H1 (cell line): ENCODE data around the gene C1QTNF7. TPM values are rescaled to one million over a fixed set of nuclear protein-coding genes. Genes with fewer than 3 reads are reported as not detected.

Experiments
- CTCF ChIA-PET: fragments of 300-600 bp; sonication (Branson Sonifier 250); formaldehyde crosslinking; loops from one replicate; lab custom pipeline; 2021; ENCODE audit not compliant: partially characterized antibody; lab: Charles Lee
- POLR2A ChIA-PET: fragments of 300-600 bp; sonication (Branson Sonifier 250); formaldehyde crosslinking; loops from one replicate; lab custom pipeline; 2021; ENCODE audit warnings: inconsistent platforms; ENCODE audit not compliant: partially characterized antibody; lab: Charles Lee
- DNase-seq, 2 experiments: peaks; one replicate each; pipeline versions ENCODE4 v3.0.0 to v3.0.0-alpha.2; 2010 to 2022; ENCODE audit warnings: low spot score in 2 of 2, low read depth in 1 of 2, mixed read lengths in 1 of 2
- FAIRE-seq: peaks from 2 replicates; lab custom pipeline; 2011; peaks lifted over from hg19 to GRCh38; lab: Jason Lieb, UNC
- H2AFZ ChIP-seq: 2 replicates; pipeline ENCODE4 v1.8.1; 2012; ENCODE audit warnings: low read length, inconsistent platforms
- H2AK5ac ChIP-seq: 2 replicates; pipeline ENCODE4 v1.6.1; 2013; ENCODE audit warnings: low read depth, low read length
- H2BK120ac ChIP-seq: replicated peaks from 2 replicates; pipeline ENCODE3; 2013; ENCODE audit warnings: low read depth, low read length, inconsistent platforms
- H2BK12ac ChIP-seq: 2 replicates; pipeline ENCODE4 v1.6.1; 2013; ENCODE audit warnings: low read depth, low read length
- H2BK15ac ChIP-seq: 2 replicates; pipeline ENCODE4 v1.6.1; 2013; ENCODE audit warnings: low read length
- H2BK20ac ChIP-seq: 2 replicates; pipeline ENCODE4 v1.6.1; 2013; ENCODE audit warnings: low read length
- H2BK5ac ChIP-seq: 2 replicates; pipeline ENCODE4 v1.6.1; 2013; ENCODE audit warnings: low read depth, low read length
- H3K14ac ChIP-seq: 2 replicates; pipeline ENCODE4 v1.6.1; 2013; ENCODE audit warnings: inconsistent platforms; ENCODE audit not compliant: insufficient read length
- H3K18ac ChIP-seq: 2 replicates; pipeline ENCODE4 v1.6.1; 2013; ENCODE audit warnings: low read length; ENCODE audit errors: extremely low read depth
- H3K23ac ChIP-seq: 2 replicates; pipeline ENCODE4 v1.6.1; 2013; ENCODE audit warnings: inconsistent platforms; ENCODE audit not compliant: insufficient read length
- H3K23me2 ChIP-seq: 2 replicates; pipeline ENCODE4 v1.6.1; 2013; ENCODE audit warnings: low read depth, low read length
- H3K27ac ChIP-seq: 2 replicates; pipeline ENCODE4 v1.6.1; 2011; ENCODE audit warnings: low read depth, low read length, inconsistent platforms
- H3K27me3 ChIP-seq, 4 experiments: replicated peaks in 1 of 4; 1 replicate in 1 of 4; 2 replicates in 3 of 4; pipeline versions ENCODE4 v1.6.1 to v1.8.1; 2011 to 2013; ENCODE audit warnings: low read length in 3 of 4, mild to moderate bottlenecking in 3 of 4, inconsistent platforms in 2 of 4, mixed read lengths in 2 of 4, moderate library complexity in 1 of 4; ENCODE audit not compliant: control insufficient read depth in 3 of 4, insufficient read depth in 3 of 4; ENCODE audit errors: extremely low read depth in 1 of 4
- H3K36me3 ChIP-seq, 4 experiments: 2 replicates each; pipeline versions ENCODE4 v1.6.1 to v1.8.1; 2011 to 2013; ENCODE audit warnings: mild to moderate bottlenecking in 4 of 4, low read length in 3 of 4, moderate library complexity in 2 of 4, control low read depth in 1 of 4, inconsistent platforms in 1 of 4; ENCODE audit not compliant: insufficient read depth in 4 of 4, control insufficient read depth in 2 of 4
- H3K4ac ChIP-seq: replicated peaks from 2 replicates; pipeline ENCODE3; 2013; ENCODE audit warnings: low read length, low read depth, mixed read lengths, inconsistent platforms; ENCODE audit not compliant: insufficient read length
- H3K4me1 ChIP-seq, 4 experiments: replicated peaks in 1 of 4; 1 replicate in 1 of 4; 2 replicates in 3 of 4; pipeline versions ENCODE4 v1.6.1 to v1.8.1; 2011 to 2013; ENCODE audit warnings: low read length in 3 of 4, inconsistent platforms in 2 of 4, mixed read lengths in 1 of 4; ENCODE audit not compliant: insufficient read depth in 4 of 4, control insufficient read depth in 3 of 4
- H3K4me2 ChIP-seq, 2 experiments: 2 replicates each; pipeline versions ENCODE4 v1.6.1 to v1.8.1; 2011 to 2013; ENCODE audit warnings: low read depth in 2 of 2, low read length in 2 of 2, control low read depth in 1 of 2, inconsistent platforms in 1 of 2, mild to moderate bottlenecking in 1 of 2; ENCODE audit not compliant: insufficient read depth in 1 of 2
- H3K4me3 ChIP-seq, 4 experiments: fragments of 200-600, 300-600 bp in 1 of 4; sonication (generic), shearing (Covaris generic), sonication (Bioruptor Twin) in 1 of 4; 2 replicates each; pipeline versions ENCODE4 v1.5.1 to v1.8.1; 2011 to 2016; ENCODE audit warnings: low read length in 4 of 4, low read depth in 3 of 4, control low read depth in 2 of 4, inconsistent platforms in 2 of 4, mild to moderate bottlenecking in 2 of 4, mixed read lengths in 1 of 4, moderate library complexity in 1 of 4; ENCODE audit not compliant: insufficient read depth in 2 of 4; ENCODE audit errors: extremely low read depth in 1 of 4
- H3K56ac ChIP-seq: replicated peaks from 2 replicates; pipeline ENCODE3; 2013; ENCODE audit warnings: low read depth, mild to moderate bottlenecking, mixed read lengths, low read length, inconsistent platforms; ENCODE audit not compliant: insufficient read length
- H3K79me1 ChIP-seq: 2 replicates; pipeline ENCODE4 v1.6.1; 2013; ENCODE audit warnings: low read depth, low read length, control low read depth
- H3K79me2 ChIP-seq, 2 experiments: 2 replicates each; pipeline versions ENCODE4 v1.6.1 to v1.8.1; 2012 to 2013; ENCODE audit warnings: low read length in 2 of 2, mild to moderate bottlenecking in 2 of 2, inconsistent platforms in 1 of 2; ENCODE audit not compliant: insufficient read depth in 2 of 2, control insufficient read depth in 1 of 2
- H3K9ac ChIP-seq, 4 experiments: replicated peaks in 1 of 4; 1 replicate in 1 of 4; 2 replicates in 3 of 4; pipeline versions ENCODE4 v1.6.1 to v1.8.1; 2011 to 2013; ENCODE audit warnings: low read depth in 3 of 4, low read length in 3 of 4, control low read depth in 2 of 4, mild to moderate bottlenecking in 2 of 4, moderate library complexity in 2 of 4, inconsistent platforms in 1 of 4; ENCODE audit errors: extremely low read depth in 1 of 4
- H3K9me3 ChIP-seq, 2 experiments: 2 replicates each; pipeline versions ENCODE4 v1.6.1 to v1.8.1; 2012 to 2013; ENCODE audit warnings: mild to moderate bottlenecking in 2 of 2, moderate library complexity in 2 of 2, control low read depth in 1 of 2, inconsistent platforms in 1 of 2, low read depth in 1 of 2, low read length in 1 of 2, mixed read lengths in 1 of 2; ENCODE audit not compliant: insufficient read depth in 2 of 2
- H4K20me1 ChIP-seq, 2 experiments: replicated peaks in 1 of 2; 2 replicates each; pipeline versions ENCODE3 to v1.8.1; 2011 to 2013; ENCODE audit warnings: inconsistent platforms in 2 of 2, low read length in 2 of 2, mild to moderate bottlenecking in 1 of 2; ENCODE audit not compliant: insufficient read depth in 2 of 2, control insufficient read depth in 1 of 2
- H4K5ac ChIP-seq: 2 replicates; pipeline ENCODE4 v1.6.1; 2013; ENCODE audit warnings: low read length, low read depth, mixed read lengths, inconsistent platforms; ENCODE audit not compliant: insufficient read length
- H4K8ac ChIP-seq: 2 replicates; pipeline ENCODE4 v1.8.0; 2013; ENCODE audit warnings: mild to moderate bottlenecking, moderate library complexity, low read length, inconsistent platforms; ENCODE audit not compliant: insufficient read depth; ENCODE audit errors: extremely low read depth
- H4K91ac ChIP-seq: replicated peaks from 2 replicates; pipeline ENCODE3; 2013; ENCODE audit warnings: low read length, mixed read lengths, inconsistent platforms; ENCODE audit not compliant: insufficient read length
- BCL11A ChIP-seq, 2 experiments: IDR thresholded peaks; one replicate each; pipeline ENCODE4 v1.6.1; 2011; ENCODE audit warnings: low read depth in 2 of 2, low read length in 2 of 2, mild to moderate bottlenecking in 2 of 2
- EGR1 ChIP-seq: IDR thresholded peaks from 2 replicates; pipeline ENCODE4 v1.6.1; 2011; ENCODE audit warnings: low read depth, low read length, borderline replicate concordance
- HDAC2 ChIP-seq, 2 experiments: fragments of 300-600 bp in 1 of 2; sonication (generic) in 1 of 2; IDR thresholded peaks; 2 replicates each; pipeline ENCODE4 v1.6.1; 2011 to 2012; ENCODE audit warnings: low read depth in 2 of 2, low read length in 2 of 2, mild to moderate bottlenecking in 2 of 2, moderate library complexity in 2 of 2, borderline replicate concordance in 1 of 2, inconsistent platforms in 1 of 2
- KDM4A ChIP-seq: IDR thresholded peaks from one replicate; pipeline ENCODE4 v1.7.1; 2012; ENCODE audit warnings: low read depth, mild to moderate bottlenecking, moderate library complexity, low read length, inconsistent platforms; ENCODE audit not compliant: severe bottlenecking
- PHF8 ChIP-seq: fragments of 200-600 bp; sonication (generic); conservative IDR thresholded peaks from 2 replicates; pipeline ENCODE4 v1.7.1; 2012; ENCODE audit warnings: low read depth, mild to moderate bottlenecking, inconsistent platforms, low read length, moderate library complexity
- POLR2A ChIP-seq, 2 experiments: IDR thresholded peaks; 1 replicate in 1 of 2; 2 replicates in 1 of 2; pipeline ENCODE4 v1.6.1; 2011; ENCODE audit warnings: low read depth in 2 of 2, low read length in 2 of 2, mild to moderate bottlenecking in 2 of 2; ENCODE audit errors: control extremely low read depth in 1 of 2
- RAD21 ChIP-seq, 2 experiments: IDR thresholded peaks in 1 of 2; conservative IDR thresholded peaks in 1 of 2; 2 replicates each; pipeline ENCODE4 v1.6.1; 2011; ENCODE audit warnings: low read depth in 2 of 2, low read length in 2 of 2, improper control_type of control experiment in 1 of 2, inconsistent platforms in 1 of 2, mild to moderate bottlenecking in 1 of 2, moderate library complexity in 1 of 2
- RXRA ChIP-seq: IDR thresholded peaks from 2 replicates; pipeline ENCODE4 v1.6.1; 2011; ENCODE audit warnings: low read depth, mild to moderate bottlenecking, low read length, moderate library complexity; ENCODE audit not compliant: insufficient read depth
- SP1 ChIP-seq: IDR thresholded peaks from 2 replicates; pipeline ENCODE4 v1.6.1; 2011; ENCODE audit warnings: low read depth, low read length
- SP4 ChIP-seq: IDR thresholded peaks from 2 replicates; pipeline ENCODE4 v1.6.1; 2012; ENCODE audit warnings: low read length, inconsistent platforms
- TAF1 ChIP-seq: IDR thresholded peaks from 2 replicates; pipeline ENCODE4 v1.6.1; 2011; ENCODE audit warnings: mild to moderate bottlenecking, low read depth, low read length
- WGBS, 2 experiments: shearing (Covaris generic) in 1 of 2; methylation state at CpG; one replicate each; pipeline versions ENCODE4 v1.1.6 to v1.1.7; 2013 to 2015; ENCODE audit warnings: low lambda C conversion rate in 2 of 2, mixed read lengths in 2 of 2, inconsistent platforms in 1 of 2, low coverage in 1 of 2, missing lambda C conversion rate in 1 of 2; ENCODE audit not compliant: insufficient replicate concordance in 2 of 2, insufficient coverage in 1 of 2, insufficient read length in 1 of 2; ENCODE audit errors: extremely low coverage in 1 of 2, missing lambda C conversion rate in 1 of 2; 5-methylcytosine and 5-hydroxymethylcytosine counted together
- polyA plus RNA-seq, 7 experiments: library from polyadenylated mRNA; depleted of rRNA in 3 of 7; stranded (reverse) in 5 of 7; unstranded in 2 of 7; fragments of >200 nt in 5 of 7; fragments of 200-250 nt in 2 of 7; gene quantifications; 1 replicate in 5 of 7; 2 replicates in 1 of 7; 4 replicates in 1 of 7; pipeline versions ENCODE4 v1.2.1 to v1.2.3, GENCODE V29; 2011 to 2013; ENCODE audit warnings: missing spikeins in 2 of 7, mixed read lengths in 2 of 7
- total RNA-seq: library from RNA; stranded (reverse); fragmentation: NEBNext Ultra II Directional; extraction: Animal tissue kit (Norgen Biotek cat#: 25700); gene quantifications from 2 replicates; pipeline ENCODE4 v1.2.1, GENCODE V29; 2021

Gene C1QTNF7
- total and polyA plus RNA-seq, 2 of the 8 experiments (the other 6 are each of a cell fraction or from before 2014, with no cell fraction given) = not detected

DNA sequence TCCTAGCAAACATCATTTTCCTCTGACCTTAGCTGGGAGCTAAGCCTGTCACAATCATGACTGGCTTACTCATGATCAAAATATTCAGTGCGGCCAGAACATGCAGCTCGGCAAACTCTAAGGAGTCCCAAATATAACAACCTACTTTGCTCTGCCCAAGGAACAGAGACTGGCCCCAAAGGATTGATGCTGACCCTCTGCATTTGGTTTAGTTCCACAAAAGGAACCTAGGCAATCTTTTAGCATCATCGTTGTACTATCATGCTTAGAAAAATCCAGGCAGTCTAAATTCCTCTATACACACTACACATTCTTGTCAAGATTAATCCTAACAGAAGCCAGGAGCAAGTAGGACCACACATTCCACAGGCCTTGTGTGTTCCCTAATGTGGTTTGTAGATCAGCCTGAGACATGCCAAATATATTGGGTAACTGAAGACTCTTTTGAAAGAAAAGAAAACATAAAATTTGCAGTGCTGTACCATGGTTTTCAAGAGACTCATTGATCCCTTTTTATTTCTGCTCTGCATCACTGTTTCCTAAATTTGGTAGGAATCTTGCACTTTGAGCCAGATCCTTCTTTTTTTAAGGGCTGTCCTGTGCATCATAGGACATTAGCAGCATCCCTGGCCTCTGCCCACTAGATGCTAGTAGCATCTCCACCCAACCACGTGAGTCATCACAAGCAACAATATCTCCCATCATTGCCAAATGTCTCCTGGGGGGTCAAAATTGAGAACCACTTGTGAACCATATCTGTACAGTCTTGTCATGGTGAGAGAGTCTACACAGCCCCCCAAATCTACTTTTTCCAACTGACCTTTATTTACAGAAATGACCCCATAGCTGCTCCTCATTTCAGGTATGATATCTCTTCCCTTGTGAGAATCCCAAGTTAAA, 24.3 kb downstream of the C1QTNF7 start:
- no peak for TF ChIP-seq EGR1
- no peak for TF ChIP-seq RAD21 (IDR thresholded peaks at IDR 0.05 in 1 of 2, conservative IDR thresholded peaks at IDR 0.05 in 1 of 2; ENCODE audit: low read depth in 2 of 2, low read length in 2 of 2)
- no peak for TF ChIP-seq BCL11A (IDR thresholded peaks at IDR 0.05; ENCODE audit: low read depth in 2 of 2, low read length in 2 of 2)
- TF ChIP-seq RXRA = no peak
- TF ChIP-seq SP4 = no peak
- TF ChIP-seq PHF8 = no peak
- no peak for TF ChIP-seq POLR2A (IDR thresholded peaks at IDR 0.05; ENCODE audit: control extremely low read depth in 1 of 2, low read depth in 2 of 2, low read length in 2 of 2)
- TF ChIP-seq SP1 = no peak
- TF ChIP-seq TAF1 = no peak
- TF ChIP-seq KDM4A = no peak
- no peak for TF ChIP-seq HDAC2 (IDR thresholded peaks at IDR 0.05; ENCODE audit: borderline replicate concordance in 1 of 2, low read depth in 2 of 2, low read length in 2 of 2)
- no peak for DNase-seq
- Histone ChIP-seq H3K18ac (no peak overlapping the region), H4K91ac (no peak overlapping the region), H3K4me1 (no peaks in the 10 kb centered on the region), H3K27ac (no peak overlapping the region), H3K14ac (no peak overlapping the region), H2BK20ac (no peak overlapping the region), H3K9ac (no peak overlapping the region), H2BK5ac (no peak overlapping the region), H3K79me1 (no peaks in the 10 kb centered on the region), H2AK5ac (no peak overlapping the region), H2BK12ac (no peak overlapping the region), H3K9me3 (no peaks in the 10 kb centered on the region), H3K79me2 (no peaks in the 10 kb centered on the region), H3K4me3 (no peak overlapping the region), H3K27me3 (no peaks in the 10 kb centered on the region), H2BK120ac (no peak overlapping the region), H2BK15ac (no peak overlapping the region), H2AFZ (no peak overlapping the region), H3K4ac (no peak overlapping the region), H3K23ac (no peak overlapping the region), H3K36me3 (no peaks in the 10 kb centered on the region; a peak in 1 of 8 replicates), H3K23me2 (no peaks in the 10 kb centered on the region), H4K5ac (no peak overlapping the region), H3K4me2 (no peak overlapping the region), H3K56ac (no peak overlapping the region), H4K8ac (no peak overlapping the region), H4K20me1 (no peaks in the 10 kb centered on the region)
- ChIA-PET CTCF (interaction anchor here (0.6 to 2.7 kb wide), 6 partner anchors 19 to 1103 kb away, joined by 3 to 10 read pairs (median 4); no protein-coding TSS in a partner anchor), POLR2A (no interaction called here)
- FAIRE-seq = no peak
- WGBS, 2 experiments = 89% methylated on average over 4 of the region's 4 CpGs; no CpG with 5 or more reads in 1 of the 2 experiments
